Rectal smooth muscle tissue (tissue), 1 donor: ENCODE results near the gene GABBR2.

Source experiments
- H3K27ac ChIP-seq: one replicate; pipeline ENCODE4 v1.7.0; 2013; ENCODE audit warnings: low read depth, low read length, inconsistent platforms
- H3K27me3 ChIP-seq: one replicate; pipeline ENCODE4 v1.7.0; 2013; ENCODE audit warnings: low read length; ENCODE audit not compliant: control insufficient read depth, insufficient read depth
- H3K36me3 ChIP-seq: one replicate; pipeline ENCODE4 v1.7.0; 2013; ENCODE audit warnings: low read length; ENCODE audit not compliant: control insufficient read depth, insufficient read depth
- H3K4me1 ChIP-seq: one replicate; pipeline ENCODE4 v1.7.0; 2013; ENCODE audit warnings: low read length; ENCODE audit not compliant: control insufficient read depth, insufficient read depth
- H3K4me3 ChIP-seq: one replicate; pipeline ENCODE4 v1.7.0; 2013; ENCODE audit warnings: low read length
- H3K9ac ChIP-seq: one replicate; pipeline ENCODE4 v1.7.0; 2013; ENCODE audit warnings: low read length

Gene GABBR2

GRCh38 chr9:98312365-98312764 lies 396.4 kb downstream of the GABBR2 start:
- no peak overlapping the region for H3K4me3 ChIP-seq
- no peaks in the 10 kb centered on the region for H3K27me3 ChIP-seq
- no peaks in the 10 kb centered on the region for H3K4me1 ChIP-seq
- no peaks in the 10 kb centered on the region for H3K36me3 ChIP-seq
- no peak overlapping the region for H3K9ac ChIP-seq
- no peak overlapping the region for H3K27ac ChIP-seq

- Histone ChIP-seq H3K27me3 (no peaks in the 10 kb centered on the region), H3K4me1 (no peaks in the 10 kb centered on the region), H3K36me3 (no peaks in the 10 kb centered on the region), H3K4me3 (no peak overlapping the region), H3K27ac (no peak overlapping the region), H3K9ac (no peak overlapping the region)
Observed at GRCh38 chr9:98311541-98311940, 397.2 kb downstream of the GABBR2 start.

GRCh38 chr9:98310752-98311392 lies 397.9 kb downstream of the GABBR2 start:
- H3K4me3 ChIP-seq, result no peak overlapping the region
- H3K36me3 ChIP-seq, result no peaks in the 10 kb centered on the region
- no peak overlapping the region for H3K27ac ChIP-seq
- H3K9ac ChIP-seq, result no peak overlapping the region
- no peaks in the 10 kb centered on the region for H3K27me3 ChIP-seq
- no peaks in the 10 kb centered on the region for H3K4me1 ChIP-seq

GRCh38 chr9:98306384-98307145 lies 402.2 kb downstream of the GABBR2 start:
- Histone ChIP-seq H3K27me3 (no peaks in the 10 kb centered on the region), H3K36me3 (no peaks in the 10 kb centered on the region), H3K4me1 (no peaks in the 10 kb centered on the region), H3K27ac (no peak overlapping the region), H3K9ac (no peak overlapping the region), H3K4me3 (no peak overlapping the region)

GRCh38 chr9:98304381-98304780 lies 404.4 kb downstream of the GABBR2 start:
- Histone ChIP-seq H3K27ac (no peak overlapping the region), H3K27me3 (no peaks in the 10 kb centered on the region), H3K4me1 (no peaks in the 10 kb centered on the region), H3K4me3 (no peak overlapping the region), H3K36me3 (no peaks in the 10 kb centered on the region), H3K9ac (no peak overlapping the region)

- H3K4me3 ChIP-seq, result no peak overlapping the region
- no peak overlapping the region for H3K27ac ChIP-seq
- no peaks in the 10 kb centered on the region for H3K36me3 ChIP-seq
- H3K9ac ChIP-seq, result no peak overlapping the region
- no peaks in the 10 kb centered on the region for H3K27me3 ChIP-seq
- H3K4me1 ChIP-seq, result no peaks in the 10 kb centered on the region
Observed at GRCh38 chr9:98303633-98304125, 405.1 kb downstream of the GABBR2 start.

GRCh38 chr9:98302938-98303632 lies 405.6 kb downstream of the GABBR2 start:
- no peaks in the 10 kb centered on the region for H3K36me3 ChIP-seq
- H3K9ac ChIP-seq, result no peak overlapping the region
- H3K27ac ChIP-seq, result no peak overlapping the region
- H3K4me3 ChIP-seq, result no peak overlapping the region
- no peaks in the 10 kb centered on the region for H3K27me3 ChIP-seq
- H3K4me1 ChIP-seq, result no peaks in the 10 kb centered on the region

GRCh38 chr9:98302150-98302549 lies 406.6 kb downstream of the GABBR2 start:
- H3K27ac ChIP-seq, result no peak overlapping the region

GRCh38 chr9:98300611-98301010 lies 408.1 kb downstream of the GABBR2 start:
- Histone ChIP-seq H3K27me3 (no peaks in the 10 kb centered on the region), H3K4me3 (no peak overlapping the region), H3K27ac (no peak overlapping the region), H3K9ac (no peak overlapping the region), H3K36me3 (no peaks in the 10 kb centered on the region), H3K4me1 (no peaks in the 10 kb centered on the region)

More at GRCh38 chr9:98302150-98302549, 406.6 kb downstream of the GABBR2 start:
- Histone ChIP-seq H3K4me3 (no peak overlapping the region), H3K9ac (no peak overlapping the region), H3K27me3 (no peaks in the 10 kb centered on the region), H3K36me3 (no peaks in the 10 kb centered on the region), H3K4me1 (no peaks in the 10 kb centered on the region)

GRCh38 chr9:98298476-98298875 lies 410.3 kb downstream of the GABBR2 start:
- Histone ChIP-seq H3K36me3 (no peaks in the 10 kb centered on the region), H3K9ac (no peak overlapping the region), H3K27me3 (no peaks in the 10 kb centered on the region), H3K4me1 (no peaks in the 10 kb centered on the region), H3K4me3 (no peak overlapping the region), H3K27ac (no peak overlapping the region)

GRCh38 chr9:98295824-98296223 lies 412.9 kb downstream of the GABBR2 start:
- Histone ChIP-seq H3K9ac (no peak overlapping the region), H3K36me3 (no peaks in the 10 kb centered on the region)

GRCh38 chr9:98291820-98292219 lies 416.9 kb downstream of the GABBR2 start:
- no peak overlapping the region for H3K4me3 ChIP-seq
- peaks cover 3% of the 10 kb centered on the region for H3K27me3 ChIP-seq
- no peaks in the 10 kb centered on the region for H3K4me1 ChIP-seq
- H3K36me3 ChIP-seq, result no peaks in the 10 kb centered on the region
- H3K27ac ChIP-seq, result no peak overlapping the region
- H3K9ac ChIP-seq, result no peak overlapping the region

More at GRCh38 chr9:98295824-98296223, 412.9 kb downstream of the GABBR2 start:
- Histone ChIP-seq H3K4me3 (no peak overlapping the region), H3K4me1 (no peaks in the 10 kb centered on the region), H3K27ac (no peak overlapping the region), H3K27me3 (peaks cover 3% of the 10 kb centered on the region)
